GM23248 (cell line): ENCODE measurements around the gene THOP1.

ENCODE experiments used
- EZH2 ChIP-seq: fragments of 200-600 bp; sonication (generic); IDR thresholded peaks from 2 replicates; pipeline ENCODE4 v1.6.1; 2018; ENCODE audit warnings: antibody characterized with exemption, mild to moderate bottlenecking; ENCODE audit not compliant: insufficient read depth, poor library complexity, severe bottlenecking
- EZH2phosphoT487 ChIP-seq: fragments of 200-600 bp; sonication (generic); IDR thresholded peaks from 2 replicates; pipeline ENCODE4 v1.6.1; 2018; ENCODE audit warnings: antibody characterized with exemption, moderate library complexity, mild to moderate bottlenecking, low read depth; ENCODE audit not compliant: insufficient read depth

GRCh38 chr19:2744113-2744512 is 41.2 kb upstream of the THOP1 start:
- no peak for TF ChIP-seq EZH2
- TF ChIP-seq EZH2phosphoT487 = no peak
